Stimulated activated CD4-positive, alpha-beta T cell treated with anti-CD3 and anti-CD28 coated beads, Interleukin-12 subunit alpha, Interleukin-12 subunit beta, amount 100 ng/mL, for 24 hours (primary cell): ENCODE measurements around the gene GALNT13.

Experiments used
- DNase-seq, 2 experiments: peaks; one replicate each; pipeline ENCODE4 v3.0.0-alpha.2; 2020; ENCODE audit warnings: low read depth in 2 of 2

GALNT13 gene

GRCh38 chr2:154306266-154306970 lies 434.7 kb downstream of the GALNT13 start:
- DNase-seq = no peak

- no peak for DNase-seq
Measured at GRCh38 chr2:154307007-154307406, 435.3 kb downstream of the GALNT13 start.

- no peak for DNase-seq
Measured at GRCh38 chr2:154324601-154325000, 452.9 kb downstream of the GALNT13 start.

GRCh38 chr2:154329510-154329909 lies 457.8 kb downstream of the GALNT13 start:
- DNase-seq = no peak

- no peak for DNase-seq
Measured at GRCh38 chr2:154331784-154332183, 460.1 kb downstream of the GALNT13 start.

DNA sequence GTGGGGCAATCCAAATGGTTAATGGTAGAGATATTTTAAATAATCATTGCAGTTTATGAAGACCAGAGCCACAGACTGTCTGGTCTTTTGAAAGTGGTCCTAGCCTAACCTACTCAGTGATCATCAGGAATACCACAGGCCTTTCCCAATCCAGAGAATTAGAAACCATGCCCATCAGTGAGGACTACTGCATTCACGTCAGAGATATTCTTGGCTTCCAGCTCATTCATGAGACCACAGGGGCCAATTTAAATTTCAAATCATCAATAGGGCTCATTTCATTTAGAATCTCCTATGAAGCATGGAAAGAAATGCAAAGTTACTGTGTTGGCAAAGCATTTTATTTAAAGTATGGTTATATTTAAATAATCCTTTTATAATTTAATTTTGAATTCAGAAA lies 464.5 kb downstream of the GALNT13 start:
- DNase-seq = no peak

GRCh38 chr2:154338352-154338967 lies 466.7 kb downstream of the GALNT13 start:
- no peak for DNase-seq

GRCh38 chr2:154343282-154343681 lies 471.6 kb downstream of the GALNT13 start:
- DNase-seq = no peak

- no peak for DNase-seq
Measured at GRCh38 chr2:154350911-154351310, 479.2 kb downstream of the GALNT13 start.

DNA sequence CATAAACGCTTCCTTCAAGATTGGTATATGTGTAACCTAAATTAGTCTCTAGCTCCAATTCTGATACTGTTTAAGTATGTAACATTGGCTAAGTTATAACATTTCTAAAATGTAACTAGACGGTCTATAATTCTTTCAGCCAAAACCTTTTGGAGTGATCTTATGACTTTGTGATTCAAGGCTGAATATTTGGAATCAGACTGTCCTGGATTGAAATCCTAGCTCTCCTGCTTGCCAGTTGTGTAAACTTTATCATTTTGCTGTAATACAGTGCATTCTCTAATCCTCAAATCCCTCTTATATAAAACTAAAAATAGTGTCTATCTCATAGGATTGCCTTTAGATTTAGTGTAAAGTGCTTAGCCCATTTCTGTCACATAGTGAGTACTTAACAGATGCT lies 489.6 kb downstream of the GALNT13 start:
- DNase-seq = no peak

DNA sequence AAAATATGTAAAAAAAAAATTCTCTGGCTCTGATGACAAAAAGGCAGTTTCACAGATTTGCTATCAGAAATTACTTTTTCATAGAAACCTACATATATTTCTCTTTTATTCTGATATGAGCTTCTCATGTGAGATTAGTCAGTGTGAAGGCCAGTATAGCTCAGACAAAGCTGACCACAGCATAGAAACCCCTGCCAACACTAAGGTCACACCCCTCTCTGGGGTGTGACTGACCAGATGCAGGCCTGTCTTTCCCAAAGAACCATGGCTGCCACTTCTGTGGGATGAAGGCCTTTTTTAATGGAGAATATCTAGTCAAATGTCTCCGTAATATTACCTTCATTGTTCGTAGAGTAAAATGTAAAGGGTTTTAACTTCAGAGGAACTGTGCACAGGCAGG lies 496.4 kb downstream of the GALNT13 start:
- DNase-seq = no peak

GRCh38 chr2:154370873-154371272 lies 499.2 kb downstream of the GALNT13 start:
- DNase-seq = no peak

GRCh38 chr2:154374416-154374815 lies 502.7 kb downstream of the GALNT13 start:
- no peak for DNase-seq

GRCh38 chr2:154375579-154375931 lies 503.8 kb downstream of the GALNT13 start:
- no peak for DNase-seq

DNA sequence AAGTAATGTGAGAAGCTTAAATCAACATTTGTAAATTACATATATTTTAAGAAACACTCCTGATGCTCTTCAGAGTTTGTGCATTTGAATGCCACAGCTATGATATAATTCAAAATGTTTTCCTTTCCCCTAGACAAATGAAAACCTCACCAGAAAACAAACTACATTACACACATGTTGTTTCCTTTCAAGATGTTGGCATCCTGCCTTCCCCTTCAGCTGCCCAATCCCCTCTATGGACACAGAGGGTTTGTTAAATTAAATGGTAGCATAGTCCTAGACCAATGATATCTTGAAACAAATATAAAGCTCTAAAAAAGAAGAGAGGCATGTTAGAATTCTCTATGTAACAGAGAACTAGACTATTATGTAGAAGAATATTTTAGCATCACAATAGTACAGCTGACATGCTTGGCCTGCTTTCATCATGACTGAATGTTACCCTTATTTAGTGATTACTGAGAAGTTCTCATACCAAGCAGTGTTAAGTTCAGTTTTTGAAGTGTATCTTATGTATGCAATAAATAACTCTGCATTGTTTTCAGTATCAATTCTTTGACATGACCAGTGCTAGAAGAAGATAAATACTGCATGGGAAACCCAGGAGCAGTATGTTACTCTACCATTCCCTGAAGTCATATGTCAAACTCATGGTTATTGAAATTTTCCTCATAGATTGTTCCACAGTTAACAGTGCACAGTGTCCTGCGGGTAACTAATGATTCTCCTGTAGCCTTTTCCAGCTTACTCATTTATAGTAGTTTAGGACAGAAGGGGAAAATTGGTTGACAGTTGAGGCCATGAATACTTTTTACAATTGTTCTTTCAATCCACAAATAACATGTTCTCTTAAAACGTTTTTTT lies 510.4 kb downstream of the GALNT13 start:
- DNase-seq = no peak

DNA sequence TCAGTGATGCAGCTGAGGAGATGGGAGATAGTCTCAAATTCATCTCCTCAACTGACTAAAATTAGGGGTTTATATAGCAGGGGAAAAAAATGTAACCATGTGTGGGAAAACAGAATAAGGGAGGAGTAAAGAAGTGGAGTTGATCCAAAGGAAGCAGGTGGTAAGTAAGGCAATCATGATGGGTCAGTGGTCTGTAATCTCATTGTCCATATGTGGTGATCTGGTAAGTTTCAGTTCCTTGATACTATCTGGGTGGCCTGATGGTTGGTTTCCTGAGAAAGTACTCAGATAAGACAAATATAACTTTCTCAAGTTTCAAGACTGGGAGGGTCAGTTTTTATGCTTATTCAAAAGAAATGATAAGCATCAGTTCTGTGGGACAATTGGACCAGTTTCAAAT lies 514.5 kb downstream of the GALNT13 start:
- no peak for DNase-seq

DNA sequence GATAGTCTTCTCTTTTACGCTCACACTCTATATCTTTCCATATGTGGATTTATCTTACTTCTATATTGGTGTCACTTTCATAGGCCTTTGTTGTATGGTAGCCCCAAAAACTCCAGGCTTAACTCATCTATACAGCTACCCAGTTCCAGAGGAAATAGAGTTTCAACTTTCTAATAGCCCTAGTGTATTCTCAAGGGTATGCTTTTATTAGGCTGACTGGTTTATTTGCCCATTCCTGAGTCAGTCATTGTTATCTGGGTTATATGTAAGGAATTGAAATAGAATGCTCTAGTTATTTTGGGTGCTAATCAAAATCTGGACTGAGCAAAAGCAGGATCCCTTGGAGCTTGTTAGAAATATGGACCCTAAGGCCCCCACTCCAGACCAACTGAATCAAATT lies 519.3 kb downstream of the GALNT13 start:
- no peak for DNase-seq

DNA sequence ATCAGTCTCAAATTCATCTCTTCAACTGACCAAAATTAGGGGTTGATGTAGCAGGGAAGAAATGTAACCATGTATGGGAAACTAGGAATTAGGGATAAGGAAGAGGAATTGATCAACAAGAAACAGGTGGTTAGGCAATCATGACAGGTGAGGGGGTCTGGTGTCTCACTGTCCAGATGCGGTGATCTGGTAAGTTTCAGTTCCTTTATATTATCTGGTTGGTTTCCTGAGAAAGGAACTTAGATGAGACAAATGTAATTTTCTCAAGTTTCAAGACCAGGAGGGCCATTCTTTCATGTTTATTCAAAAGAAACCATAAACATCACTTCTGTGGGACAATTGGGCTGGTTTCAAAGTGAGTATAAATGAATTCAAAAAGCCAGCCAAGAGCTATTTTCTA lies 520.5 kb downstream of the GALNT13 start:
- no peak for DNase-seq

GRCh38 chr2:154394600-154394999 lies 522.9 kb downstream of the GALNT13 start:
- DNase-seq = no peak

DNA sequence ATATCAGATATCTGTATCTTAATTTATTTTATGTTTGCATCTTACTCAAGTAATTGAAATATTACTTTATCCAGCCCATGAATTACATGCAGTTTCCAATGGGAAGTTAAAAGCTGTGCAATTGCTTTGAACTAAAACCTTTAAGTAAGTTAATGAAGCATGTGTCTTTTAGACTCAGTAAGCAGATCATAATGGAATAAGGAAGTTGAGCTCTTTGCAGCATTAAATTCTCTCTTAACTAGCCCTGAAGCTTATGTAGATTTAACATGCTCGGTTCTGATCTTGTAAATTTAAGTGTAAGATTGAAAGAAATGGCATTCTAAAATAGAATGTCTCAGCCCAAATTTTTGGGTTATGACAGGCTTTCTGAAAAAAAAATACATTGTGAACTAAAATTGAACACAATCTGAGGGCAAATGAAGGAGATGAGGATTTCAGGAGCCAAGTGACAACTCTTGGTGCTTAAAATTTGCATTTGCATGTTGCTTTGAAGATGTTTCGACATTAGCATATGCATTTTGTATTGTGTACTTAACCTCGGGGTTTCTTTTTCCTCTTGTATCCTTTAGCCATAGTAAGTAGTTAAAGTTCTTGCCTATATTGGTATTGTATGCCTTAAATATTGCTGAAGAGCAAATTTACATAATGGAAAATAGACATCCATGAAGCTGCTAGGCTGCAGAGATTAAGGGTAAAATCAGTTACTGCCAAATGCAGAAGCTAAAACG lies 529.0 kb downstream of the GALNT13 start:
- DNase-seq = no peak

DNA sequence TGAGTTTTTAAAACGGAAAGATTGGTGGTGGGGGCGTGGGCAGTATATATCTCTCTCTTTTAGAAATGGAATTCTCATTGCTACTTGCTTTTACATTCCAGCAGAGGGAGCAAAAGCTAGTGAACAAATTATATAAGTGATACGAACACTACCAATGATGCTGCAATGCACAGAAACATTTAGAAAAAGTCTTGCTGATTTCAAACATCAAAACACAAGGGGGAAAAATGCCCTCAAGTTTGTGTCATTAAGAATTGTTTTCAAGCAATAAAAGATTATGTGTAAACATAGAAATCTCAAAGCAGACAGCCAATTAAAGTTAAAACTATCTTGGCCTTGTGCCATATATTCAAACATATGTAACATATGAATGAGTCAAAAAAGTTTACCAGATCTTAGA lies 530.5 kb downstream of the GALNT13 start:
- no peak for DNase-seq

DNA sequence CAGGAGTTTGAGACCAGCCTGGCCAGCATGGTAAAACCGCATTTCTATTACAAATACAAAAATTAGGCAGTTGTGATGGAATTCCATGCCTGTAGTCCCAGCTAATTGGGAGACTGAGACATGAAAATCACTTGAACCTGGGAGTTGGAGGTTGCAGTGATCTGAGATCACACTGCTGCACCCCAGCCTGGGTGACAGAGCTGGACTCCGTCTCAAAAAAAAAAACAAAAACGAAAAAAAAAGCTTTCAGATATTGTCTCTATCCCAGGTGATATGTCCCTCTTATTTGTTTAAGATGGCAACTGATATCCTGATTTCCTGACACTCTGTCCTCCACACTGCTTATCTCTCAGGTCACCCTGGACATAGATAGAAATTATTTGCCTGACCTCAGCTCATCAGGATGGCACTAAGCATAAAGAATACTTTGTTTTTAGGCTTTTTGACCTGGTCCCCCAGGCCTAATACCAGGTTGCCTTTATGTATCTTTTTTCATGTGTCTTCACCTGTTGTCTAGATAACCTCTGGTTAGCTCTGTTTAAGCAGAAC lies 531.6 kb downstream of the GALNT13 start:
- DNase-seq = no peak
